H9 (cell line): ENCODE results near the gene GSC2. TPM values are rescaled to one million over a fixed set of nuclear protein-coding genes. Genes with fewer than 3 reads are reported as not detected.

Source experiments
- DNase-seq: peaks from one replicate; pipeline ENCODE4 v3.0.0-alpha.2; 2017
- H2AFZ ChIP-seq: one replicate; pipeline ENCODE4 v1.6.1; 2013; ENCODE audit warnings: mild to moderate bottlenecking, low read length, control low read depth, moderate library complexity
- H2AK5ac ChIP-seq: 2 replicates; pipeline ENCODE4 v1.6.1; 2013; ENCODE audit warnings: low read length, control low read depth, mixed read lengths; ENCODE audit not compliant: insufficient read length
- H2BK120ac ChIP-seq: one replicate; pipeline ENCODE4 v1.6.1; 2013; ENCODE audit warnings: low read depth, mild to moderate bottlenecking, low read length, control low read depth, inconsistent platforms; ENCODE audit not compliant: poor library complexity, severe bottlenecking
- H2BK12ac ChIP-seq: 2 replicates; pipeline ENCODE4 v1.6.1; 2013; ENCODE audit warnings: low read length, control low read depth, mixed read lengths, low read depth; ENCODE audit not compliant: insufficient read length
- H2BK15ac ChIP-seq: 2 replicates; pipeline ENCODE4 v1.6.1; 2013; ENCODE audit warnings: low read depth, low read length, control low read depth
- H2BK20ac ChIP-seq: one replicate; pipeline ENCODE4 v1.6.1; 2013; ENCODE audit warnings: low read depth, mild to moderate bottlenecking, low read length, control low read depth, inconsistent platforms; ENCODE audit not compliant: poor library complexity, severe bottlenecking
- H2BK5ac ChIP-seq: 2 replicates; pipeline ENCODE4 v1.6.1; 2013; ENCODE audit warnings: low read length, control low read depth, mixed read lengths; ENCODE audit not compliant: insufficient read length
- H3K14ac ChIP-seq: 2 replicates; pipeline ENCODE4 v1.6.1; 2013; ENCODE audit warnings: low read length, control low read depth; ENCODE audit not compliant: insufficient read depth
- H3K18ac ChIP-seq: 2 replicates; pipeline ENCODE4 v1.6.1; 2013; ENCODE audit warnings: low read depth, mild to moderate bottlenecking, mixed read lengths, low read length, control low read depth; ENCODE audit not compliant: insufficient read length
- H3K23ac ChIP-seq: 2 replicates; pipeline ENCODE4 v1.6.1; 2013; ENCODE audit warnings: low read length, control low read depth, mixed read lengths, low read depth; ENCODE audit not compliant: insufficient read length
- H3K23me2 ChIP-seq: 2 replicates; pipeline ENCODE4 v1.6.1; 2013; ENCODE audit warnings: low read depth, mild to moderate bottlenecking, mixed read lengths, low read length, control low read depth; ENCODE audit not compliant: insufficient read length, poor library complexity, severe bottlenecking
- H3K27ac ChIP-seq: 2 replicates; pipeline ENCODE4 v1.5.1; 2013; ENCODE audit warnings: low read length, control low read depth, mixed read lengths, low read depth; ENCODE audit not compliant: insufficient read length
- H3K27me3 ChIP-seq: 2 replicates; pipeline ENCODE4 v1.6.1; 2013; ENCODE audit warnings: low read length, control low read depth, inconsistent platforms; ENCODE audit not compliant: insufficient read depth
- H3K4ac ChIP-seq: 2 replicates; pipeline ENCODE4 v1.6.1; 2013; ENCODE audit warnings: low read depth, mild to moderate bottlenecking, control low read depth, inconsistent platforms, low read length, moderate library complexity
- H3K4me1 ChIP-seq: 2 replicates; pipeline ENCODE4 v1.6.1; 2013; ENCODE audit warnings: low read length, control low read depth, inconsistent platforms; ENCODE audit not compliant: insufficient read depth
- H3K4me2 ChIP-seq: 2 replicates; pipeline ENCODE4 v1.6.1; 2013; ENCODE audit warnings: low read length, control low read depth, mixed read lengths; ENCODE audit not compliant: insufficient read length, insufficient read depth
- H3K56ac ChIP-seq: 2 replicates; pipeline ENCODE4 v1.6.1; 2013; ENCODE audit warnings: low read depth, mild to moderate bottlenecking, mixed read lengths, low read length, control low read depth; ENCODE audit not compliant: insufficient read length
- H3K79me1 ChIP-seq: 2 replicates; pipeline ENCODE4 v1.6.1; 2013; ENCODE audit warnings: low read depth, mild to moderate bottlenecking, moderate library complexity, low read length, control low read depth, inconsistent platforms; ENCODE audit not compliant: insufficient read depth, poor library complexity, severe bottlenecking
- H3K79me2 ChIP-seq: 2 replicates; pipeline ENCODE4 v1.6.1; 2013; ENCODE audit warnings: low read length, control low read depth, inconsistent platforms; ENCODE audit not compliant: insufficient read depth
- H3K9ac ChIP-seq: 2 replicates; pipeline ENCODE4 v1.6.1; 2013; ENCODE audit warnings: low read length, control low read depth, mixed read lengths; ENCODE audit not compliant: insufficient read length; ENCODE audit errors: extremely low read depth
- H3K9me3 ChIP-seq: one replicate; pipeline ENCODE4 v1.6.1; 2013; ENCODE audit warnings: low read depth, low read length, inconsistent platforms; ENCODE audit not compliant: control insufficient read depth
- H3T11ph ChIP-seq: one replicate; pipeline ENCODE4 v1.6.1; 2013; ENCODE audit warnings: mild to moderate bottlenecking, low read length, control low read depth, inconsistent platforms
- H4K20me1 ChIP-seq: one replicate; pipeline ENCODE4 v1.6.1; 2013; ENCODE audit not compliant: control insufficient read depth, insufficient read length, insufficient read depth
- H4K5ac ChIP-seq: 2 replicates; pipeline ENCODE4 v1.6.1; 2013; ENCODE audit warnings: low read depth, mild to moderate bottlenecking, mixed read lengths, low read length, control low read depth; ENCODE audit not compliant: insufficient read length
- H4K8ac ChIP-seq: replicated peaks from 2 replicates; pipeline ENCODE4 v1.6.1; 2013; ENCODE audit warnings: low read length, control low read depth, mixed read lengths, low read depth; ENCODE audit not compliant: insufficient read length
- H4K91ac ChIP-seq: 2 replicates; pipeline ENCODE4 v1.6.1; 2013; ENCODE audit warnings: low read depth, mild to moderate bottlenecking, moderate library complexity, mixed read lengths, low read length, control low read depth; ENCODE audit not compliant: insufficient read length
- H3K27ac Mint-ChIP-seq, 3 experiments: 2 replicates in 2 of 3; 3 replicates in 1 of 3; pipeline ENCODE4 v1.8.0; 2020 to 2021; ENCODE audit warnings: mixed read lengths in 3 of 3, mild to moderate bottlenecking in 1 of 3, moderate library complexity in 1 of 3
- H3K27me3 Mint-ChIP-seq: 2 replicates; pipeline ENCODE4 v1.8.0; 2021; ENCODE audit warnings: low read depth, mild to moderate bottlenecking, moderate library complexity, mixed read lengths
- H3K36me3 Mint-ChIP-seq, 3 experiments: 2 replicates in 2 of 3; 3 replicates in 1 of 3; pipeline ENCODE4 v1.8.0; 2020 to 2021; ENCODE audit warnings: low read depth in 3 of 3, mixed read lengths in 3 of 3; ENCODE audit not compliant: insufficient read depth in 1 of 3
- H3K4me1 Mint-ChIP-seq, 2 experiments: 2 replicates each; pipeline ENCODE4 v1.8.0; 2020; ENCODE audit warnings: mixed read lengths in 2 of 2
- H3K4me3 Mint-ChIP-seq, 2 experiments: 2 replicates in 1 of 2; 3 replicates in 1 of 2; pipeline ENCODE4 v1.8.0; 2020 to 2021; ENCODE audit warnings: mild to moderate bottlenecking in 2 of 2, mixed read lengths in 2 of 2, moderate library complexity in 1 of 2
- H3K9me3 Mint-ChIP-seq, 2 experiments: 2 replicates in 1 of 2; 3 replicates in 1 of 2; pipeline ENCODE4 v1.8.0; 2020; ENCODE audit warnings: mild to moderate bottlenecking in 2 of 2, mixed read lengths in 2 of 2, moderate library complexity in 1 of 2
- WGBS: extraction: QIAGEN DNeasy Blood & Tissue Kit; methylation state at CpG from one replicate; pipeline ENCODE4 v1.1.7; 2013; ENCODE audit warnings: missing lambda C conversion rate, low lambda C conversion rate, mixed read lengths; ENCODE audit not compliant: insufficient read length; ENCODE audit errors: extremely low coverage; 5-methylcytosine and 5-hydroxymethylcytosine counted together
- total RNA-seq: library from RNA; stranded (reverse); gene quantifications from 2 replicates; pipeline ENCODE4 v1.2.1, GENCODE V29; 2021
- TF ChIP-seq, protein P1 (sequence below): fragments of 200-600 bp; sonication (generic); conservative IDR thresholded peaks from 3 replicates; pipeline ENCODE4 v1.8.0; 2021; ENCODE audit warnings: antibody characterized with exemption, mild to moderate bottlenecking

The GSC2 gene
- total RNA-seq, 1 experiment from 2014 or later = 0.22 TPM

DNA sequence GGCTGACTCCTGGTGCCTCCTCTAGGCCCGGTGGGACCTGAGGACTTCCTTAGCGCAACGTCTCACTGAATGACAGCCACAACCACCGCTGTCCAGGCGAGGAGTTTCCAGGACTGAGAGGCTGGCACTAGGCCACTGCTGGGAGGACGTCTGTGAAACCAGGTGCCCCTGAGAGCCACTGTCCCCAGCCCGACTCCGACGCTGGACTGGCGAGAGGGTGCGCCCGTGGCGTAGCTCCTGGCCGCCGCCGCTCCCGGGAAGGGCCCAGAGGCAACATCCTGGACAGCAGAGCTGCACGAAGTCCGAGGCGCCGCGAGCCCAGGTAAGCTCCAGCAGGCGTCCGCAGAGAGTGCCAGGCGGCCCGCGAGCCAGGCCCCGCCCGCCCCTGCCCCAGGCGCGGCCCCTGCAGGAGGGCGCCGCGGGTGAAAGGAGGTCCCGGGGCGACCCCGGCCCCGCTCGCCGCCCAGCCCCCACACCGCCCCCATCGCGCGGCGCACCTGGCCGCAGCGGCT lies 28.4 kb downstream of the GSC2 start:
- no peak overlapping the region for H3K27ac ChIP-seq
- peak overlapping the region; percentile 90 for H3K4me2 ChIP-seq
- H4K5ac ChIP-seq = no peak overlapping the region
- peak overlapping the region; percentile 90; the same call in 1 of the 2 replicates for H3K14ac ChIP-seq
- peaks cover 3% of the 10 kb centered on the region; the same call in 1 of the 2 replicates for H3K4me1 ChIP-seq
- Mint-ChIP-seq H3K27ac (peak overlapping the region in 1 of 3 experiments; percentile 86; a peak in 2 of 7 replicates), H3K4me1 (peaks cover 26% of the 10 kb centered on the region in 2 experiments), H3K27me3 (peaks cover 18% of the 10 kb centered on the region), H3K4me3 (peak overlapping the region; percentile 83 to 93), H3K9me3 (no peaks in the 10 kb centered on the region; a peak in 3 of 5 replicates), H3K36me3 (peaks cover 0 to 4% (median 3%) of the 10 kb centered on the region in 3 experiments; a peak in 3 of 7 replicates)
- no peaks in the 10 kb centered on the region for H3K9me3 ChIP-seq
- H3K9ac ChIP-seq = peak overlapping the region; percentile 72
- no peak overlapping the region for H2BK12ac ChIP-seq
- TF ChIP-seq, protein P1, sequence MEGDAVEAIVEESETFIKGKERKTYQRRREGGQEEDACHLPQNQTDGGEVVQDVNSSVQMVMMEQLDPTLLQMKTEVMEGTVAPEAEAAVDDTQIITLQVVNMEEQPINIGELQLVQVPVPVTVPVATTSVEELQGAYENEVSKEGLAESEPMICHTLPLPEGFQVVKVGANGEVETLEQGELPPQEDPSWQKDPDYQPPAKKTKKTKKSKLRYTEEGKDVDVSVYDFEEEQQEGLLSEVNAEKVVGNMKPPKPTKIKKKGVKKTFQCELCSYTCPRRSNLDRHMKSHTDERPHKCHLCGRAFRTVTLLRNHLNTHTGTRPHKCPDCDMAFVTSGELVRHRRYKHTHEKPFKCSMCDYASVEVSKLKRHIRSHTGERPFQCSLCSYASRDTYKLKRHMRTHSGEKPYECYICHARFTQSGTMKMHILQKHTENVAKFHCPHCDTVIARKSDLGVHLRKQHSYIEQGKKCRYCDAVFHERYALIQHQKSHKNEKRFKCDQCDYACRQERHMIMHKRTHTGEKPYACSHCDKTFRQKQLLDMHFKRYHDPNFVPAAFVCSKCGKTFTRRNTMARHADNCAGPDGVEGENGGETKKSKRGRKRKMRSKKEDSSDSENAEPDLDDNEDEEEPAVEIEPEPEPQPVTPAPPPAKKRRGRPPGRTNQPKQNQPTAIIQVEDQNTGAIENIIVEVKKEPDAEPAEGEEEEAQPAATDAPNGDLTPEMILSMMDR = no peak
- peaks cover 9% of the 10 kb centered on the region for H3K23me2 ChIP-seq
- no peak overlapping the region for H3K56ac ChIP-seq
- no peak overlapping the region for H2BK15ac ChIP-seq
- WGBS = no CpG with 5 or more reads among the region's 47 CpGs
- H2AK5ac ChIP-seq = no peak overlapping the region
- no peak overlapping the region for H2AFZ ChIP-seq
- peak overlapping the region; percentile 83 for H3K18ac ChIP-seq
- no peak overlapping the region for H2BK5ac ChIP-seq
- no peak overlapping the region for H3K23ac ChIP-seq
- no peak overlapping the region for H4K8ac ChIP-seq
- H3K4ac ChIP-seq = no peak overlapping the region
- no peak overlapping the region for H4K91ac ChIP-seq
- DNase-seq = peak; percentile 53
- H4K20me1 ChIP-seq = no peaks in the 10 kb centered on the region
- peaks cover 26% of the 10 kb centered on the region; the same call in 1 of the 2 replicates for H3K79me2 ChIP-seq
- H3K79me1 ChIP-seq = peaks cover 11% of the 10 kb centered on the region
- H2BK120ac ChIP-seq = no peak overlapping the region
- no peak overlapping the region for H3T11ph ChIP-seq
- H2BK20ac ChIP-seq = no peak overlapping the region
- H3K27me3 ChIP-seq = no peaks in the 10 kb centered on the region
